GM18507 (cell line): ENCODE measurements around the gene KIF20A.
"Not testable (repeated sequence)": the region's sequence is repeated elsewhere in the genome, so short reads cannot be mapped to it uniquely, and the experiment has no call there.

Experiments
- DNase-seq: peaks from one replicate; pipeline ENCODE4 v3.0.0; 2011; ENCODE audit warnings: low read depth; ENCODE audit not compliant: insufficient read length; ENCODE audit errors: extremely low spot score
- FAIRE-seq: peaks from 2 replicates; lab custom pipeline; 2011; peaks lifted over from hg19 to GRCh38; lab: Jason Lieb, UNC

KIF20A gene

DNA sequence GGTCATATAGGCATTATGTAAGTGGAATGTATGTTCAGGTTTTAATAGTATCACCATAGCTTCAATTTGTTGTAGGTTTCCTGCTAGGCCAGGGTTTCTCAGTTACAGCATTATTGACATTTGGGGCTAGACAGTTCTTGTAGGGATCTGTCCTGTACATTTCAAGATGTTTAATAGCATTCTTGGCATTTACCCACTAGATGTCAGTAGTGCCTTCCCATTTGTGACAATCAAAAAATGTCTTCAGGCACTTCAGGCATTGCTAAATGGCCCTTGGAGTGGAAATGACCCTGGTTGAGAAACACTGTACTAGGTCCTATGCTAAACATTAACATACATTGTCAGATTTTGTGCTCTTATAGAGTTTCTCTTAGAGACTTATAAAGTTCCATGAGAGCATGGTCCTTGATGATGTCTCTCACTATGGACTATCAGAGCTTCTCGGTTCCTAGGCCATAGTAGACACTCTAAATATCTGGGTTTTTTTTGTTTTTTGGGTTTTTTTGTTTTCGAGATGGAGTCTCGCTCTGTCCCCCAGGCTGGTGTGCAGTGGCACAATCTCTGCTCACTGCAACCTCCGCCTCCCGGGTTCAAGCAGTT lies 1.4 kb downstream of the KIF20A start:
- FAIRE-seq, result peak; percentile 56
- DNase-seq, result peak; percentile 15

DNA sequence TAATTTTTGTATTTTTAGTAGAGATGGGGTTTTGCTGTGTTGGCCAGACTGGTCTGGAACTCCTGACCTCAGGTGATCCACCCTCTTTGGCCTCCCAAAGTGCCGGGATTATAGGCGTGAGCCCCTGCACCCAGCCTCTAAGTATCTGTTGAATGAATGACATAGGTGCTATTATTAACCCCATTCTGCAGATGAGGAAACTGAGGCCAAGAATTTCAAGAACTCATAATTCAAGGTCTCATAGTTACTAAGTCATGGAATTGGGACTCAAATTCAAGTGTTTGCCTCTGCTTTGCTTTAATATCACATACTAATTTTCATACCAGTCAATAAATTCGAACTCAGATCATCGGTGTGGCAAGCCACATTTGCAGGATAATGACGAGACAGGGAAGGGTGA lies 1.9 kb downstream of the KIF20A start:
- DNase-seq, result no peak
- no peak for FAIRE-seq

DNA sequence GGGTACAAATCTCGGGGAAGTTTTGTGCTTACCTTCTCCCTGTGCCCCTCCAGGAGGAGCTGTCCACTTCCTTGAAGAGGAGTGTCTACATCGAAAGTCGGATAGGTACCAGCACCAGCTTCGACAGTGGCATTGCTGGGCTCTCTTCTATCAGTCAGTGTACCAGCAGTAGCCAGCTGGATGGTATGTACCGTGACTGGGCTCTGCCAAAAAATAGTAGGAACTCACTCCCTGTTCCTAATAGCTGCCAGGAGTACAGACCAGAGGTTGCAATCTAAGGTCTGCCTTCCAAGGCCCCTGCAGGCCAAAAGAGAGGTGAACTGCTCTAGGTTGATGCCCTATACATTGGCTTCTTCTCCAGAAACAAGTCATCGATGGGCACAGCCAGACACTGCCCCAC lies 3.9 kb downstream of the KIF20A start:
- no peak for FAIRE-seq
- DNase-seq, result no peak

DNA sequence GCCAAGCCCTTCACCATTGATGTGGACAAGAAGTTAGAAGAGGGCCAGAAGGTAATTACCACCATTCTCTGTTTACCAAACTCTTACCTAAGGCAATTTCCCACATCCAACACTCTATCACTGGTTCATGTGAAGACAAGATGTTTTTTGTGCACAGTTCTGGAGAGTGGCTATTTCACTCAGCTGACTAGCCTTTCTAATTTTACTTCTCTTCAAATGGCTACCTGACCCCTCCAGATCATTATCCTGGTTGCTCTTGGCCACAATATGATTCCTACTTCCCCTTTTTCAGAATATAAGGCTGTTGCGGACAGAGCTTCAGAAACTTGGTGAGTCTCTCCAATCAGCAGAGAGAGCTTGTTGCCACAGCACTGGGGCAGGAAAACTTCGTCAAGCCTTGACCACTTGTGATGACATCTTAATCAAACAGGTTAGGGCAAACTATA lies 7.1 kb downstream of the KIF20A start:
- DNase-seq (no peak), FAIRE-seq (no peak)

DNA sequence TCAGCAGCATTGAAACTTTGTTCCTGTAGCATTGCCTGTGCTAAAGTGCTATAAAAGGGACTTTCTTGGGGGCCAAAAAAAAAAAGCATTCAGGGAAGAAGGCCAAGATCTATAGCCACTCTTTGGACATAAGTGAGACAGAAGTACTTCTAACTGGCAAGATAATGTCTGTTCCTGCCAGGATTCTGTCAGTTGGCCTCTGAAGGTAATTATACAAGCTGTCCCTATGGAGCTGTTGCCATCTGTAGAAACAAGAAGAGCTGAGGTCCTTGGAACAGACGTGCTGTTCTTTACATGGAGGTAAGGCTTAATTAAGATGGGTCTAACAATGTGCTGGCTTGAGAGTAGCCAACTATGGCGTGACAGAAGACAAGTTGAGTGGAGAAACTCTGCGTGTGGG lies 9.7 kb downstream of the KIF20A start:
- FAIRE-seq (no peak), DNase-seq (no peak)

DNA sequence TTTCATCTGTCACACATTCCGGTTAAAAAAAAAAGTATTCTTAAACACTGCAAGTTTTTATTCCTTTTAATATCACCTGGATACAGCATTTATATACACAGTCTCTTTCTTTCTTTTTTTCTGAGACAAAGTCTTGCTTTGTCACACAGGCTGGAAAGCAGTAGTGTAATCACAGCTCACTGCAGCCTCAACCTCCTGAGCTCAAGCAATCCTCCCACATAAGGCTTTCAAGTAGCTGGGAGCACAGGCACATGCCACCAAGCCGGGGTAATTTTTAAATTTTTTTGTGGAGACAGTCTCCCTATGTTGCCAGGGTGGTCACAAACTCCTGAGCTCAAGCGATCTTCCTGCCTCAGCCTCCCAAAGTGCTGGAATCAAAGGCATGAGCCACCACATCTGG lies 13.9 kb downstream of the KIF20A start:
- DNase-seq (no peak), FAIRE-seq (no peak)

DNA sequence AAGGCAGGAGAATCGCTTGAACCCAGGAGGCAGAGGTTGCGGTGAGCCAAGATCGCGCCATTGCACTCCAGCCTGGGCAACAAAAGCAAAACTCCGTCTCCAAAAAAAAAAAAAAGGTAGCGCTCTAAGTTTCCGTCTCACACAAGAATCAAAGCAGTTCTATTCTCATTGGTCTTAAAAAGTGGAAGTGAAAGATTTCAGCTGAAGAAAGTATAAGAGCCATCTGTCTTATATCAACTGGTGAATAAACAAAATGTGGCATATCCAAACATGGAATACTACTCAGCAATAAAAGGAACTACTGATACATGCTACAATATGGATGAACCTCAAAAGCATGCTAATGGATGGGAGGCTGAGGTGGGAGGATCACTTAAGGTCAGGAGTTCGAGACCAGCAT lies 14.9 kb downstream of the KIF20A start:
- not testable (repeated sequence) for DNase-seq, FAIRE-seq

DNA sequence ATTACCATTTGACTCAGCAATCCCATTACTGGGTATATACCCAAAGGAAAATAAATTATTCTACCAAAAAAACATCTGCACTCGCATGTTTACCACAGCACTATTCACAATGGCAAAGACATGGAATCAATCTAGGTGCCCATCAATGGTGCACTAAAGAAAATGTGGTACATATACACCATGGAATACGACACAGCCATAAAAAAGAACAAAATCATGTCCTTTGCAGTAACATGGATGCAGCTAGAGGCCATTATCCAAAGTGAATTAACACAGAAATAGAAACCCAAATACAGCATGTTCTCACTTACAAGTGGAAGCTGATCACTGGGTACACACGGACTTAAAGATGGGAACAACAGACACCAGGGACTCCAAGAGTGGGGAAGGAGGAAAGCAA lies 32.1 kb downstream of the KIF20A start:
- no peak for FAIRE-seq
- no peak for DNase-seq

DNA sequence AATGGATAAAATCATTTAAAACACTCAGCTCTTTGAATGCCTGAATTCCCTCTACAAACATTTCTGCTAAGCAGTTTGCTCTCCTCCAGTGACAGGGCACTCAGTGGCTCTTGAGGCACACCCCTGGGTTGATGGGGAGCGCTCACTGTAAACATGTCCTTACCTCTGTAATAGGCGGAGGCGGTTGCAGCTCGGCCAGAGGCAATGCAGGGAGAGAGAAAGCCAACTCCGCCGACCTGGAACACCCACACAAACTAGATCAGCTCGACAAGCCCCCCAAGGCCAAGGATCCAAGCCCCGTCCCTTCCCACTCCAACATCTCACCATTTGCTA lies 33.9 kb downstream of the KIF20A start:
- FAIRE-seq, result no peak

DNA sequence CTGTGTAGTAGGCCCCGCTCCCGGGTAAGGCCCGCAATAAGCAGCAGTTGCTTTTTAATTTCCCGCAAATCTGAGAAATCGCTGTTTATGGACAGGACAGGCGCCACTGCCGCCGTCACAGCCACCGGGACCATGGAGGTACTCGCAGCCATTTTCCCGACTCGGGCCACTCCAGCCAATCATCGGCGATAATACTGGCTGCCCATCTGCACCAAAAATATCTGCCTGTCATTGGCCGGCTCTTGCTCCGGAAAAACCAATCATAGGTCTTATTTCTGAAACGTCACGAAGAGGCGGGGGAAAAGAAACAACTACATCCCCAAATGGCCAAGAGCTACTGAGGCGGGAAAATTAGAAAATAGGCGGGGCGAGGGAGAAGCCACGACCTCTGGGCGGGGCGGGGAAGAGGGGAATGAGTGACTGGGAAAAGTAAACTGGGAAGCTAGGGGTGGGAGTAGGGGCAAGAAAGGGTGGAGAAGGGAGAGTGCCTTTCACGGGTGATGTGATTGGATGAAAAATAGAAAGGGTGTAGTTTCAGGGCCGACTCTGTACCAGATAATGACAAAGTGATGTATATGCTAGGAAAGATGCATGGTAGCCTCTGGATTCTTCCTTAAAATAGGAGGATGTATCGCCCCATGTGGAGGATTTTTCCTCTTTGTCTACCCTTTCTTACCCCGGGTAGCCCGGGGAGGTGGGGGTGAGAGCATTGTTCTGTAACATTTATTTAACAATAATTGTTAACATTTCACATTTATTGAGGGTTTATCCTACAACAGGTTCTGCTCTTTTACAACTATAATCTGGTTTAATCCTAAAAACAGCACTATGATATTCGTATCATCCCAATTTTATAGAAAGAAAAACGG lies 34.5 kb downstream of the KIF20A start, which contains the start of gene CDC23:
Gene CDC23, minus strand, starts transcription at position 163 of the 869 bp plus-strand sequence. Its CDS starts 11 bp downstream, at position 152.
- peak; percentile 96 for DNase-seq
- FAIRE-seq, result peak; percentile 99

More for the DNA sequence above, 33.9 kb downstream of the KIF20A start:
- DNase-seq, result no peak

DNA sequence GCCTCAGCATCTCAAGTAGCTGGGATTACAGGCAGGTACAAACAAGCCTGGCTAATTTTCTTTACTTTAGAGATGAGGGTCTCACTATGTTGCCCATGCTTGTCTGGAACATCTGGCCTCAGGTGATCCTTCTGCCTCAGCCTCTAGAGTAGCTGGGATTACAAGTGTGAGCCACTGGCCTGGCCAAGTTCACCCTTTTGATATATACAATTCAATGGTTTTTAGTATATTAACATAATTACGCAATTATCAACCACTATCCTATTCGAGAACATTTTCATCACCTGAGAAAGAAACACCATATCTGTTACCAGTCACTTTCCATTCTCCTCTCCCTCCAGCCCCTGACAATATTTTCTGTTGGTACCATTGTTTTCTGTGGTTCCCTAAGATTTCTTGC lies 37.9 kb downstream of the KIF20A start:
- FAIRE-seq (no peak), DNase-seq (no peak)

DNA sequence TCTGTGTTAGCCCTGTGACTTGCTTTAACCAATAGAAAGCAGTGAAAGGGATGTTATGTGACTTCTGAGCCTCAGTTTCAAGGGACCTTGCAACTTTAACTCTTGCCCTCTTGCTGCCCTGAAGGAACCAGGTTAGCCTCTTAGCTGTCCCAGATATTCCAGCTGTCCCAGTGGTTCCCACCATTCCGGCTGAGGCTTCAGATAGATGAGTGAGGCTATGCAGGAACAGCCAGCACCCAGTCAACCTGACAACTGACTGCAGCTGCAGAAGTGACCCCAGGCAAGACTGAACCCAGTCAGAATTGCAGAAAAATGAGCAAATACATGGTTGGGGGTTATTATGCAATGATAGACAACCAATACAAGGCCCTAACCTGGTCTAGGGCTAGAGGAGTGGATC lies 44.6 kb downstream of the KIF20A start:
- DNase-seq (no peak), FAIRE-seq (no peak)

DNA sequence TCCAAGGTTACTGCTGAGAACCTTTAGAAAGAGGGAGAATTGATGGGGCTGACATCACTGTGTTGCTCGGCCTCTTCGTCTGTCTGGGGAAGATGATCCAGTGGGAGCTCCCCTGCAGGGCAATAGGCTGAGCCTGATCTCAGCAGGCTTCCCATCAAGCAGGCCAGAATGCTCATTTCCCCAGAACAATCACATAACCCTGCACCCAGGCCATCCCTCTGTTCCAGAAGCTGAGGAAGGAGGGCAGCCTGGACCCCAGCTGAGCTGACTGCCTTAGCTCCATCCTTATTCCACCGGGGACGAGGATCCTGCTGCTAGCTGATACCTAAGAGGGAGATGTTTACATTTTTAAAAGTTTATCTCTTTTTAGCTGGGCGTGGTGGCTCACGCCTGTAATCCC lies 45.8 kb downstream of the KIF20A start:
- FAIRE-seq (no peak), DNase-seq (no peak)

DNA sequence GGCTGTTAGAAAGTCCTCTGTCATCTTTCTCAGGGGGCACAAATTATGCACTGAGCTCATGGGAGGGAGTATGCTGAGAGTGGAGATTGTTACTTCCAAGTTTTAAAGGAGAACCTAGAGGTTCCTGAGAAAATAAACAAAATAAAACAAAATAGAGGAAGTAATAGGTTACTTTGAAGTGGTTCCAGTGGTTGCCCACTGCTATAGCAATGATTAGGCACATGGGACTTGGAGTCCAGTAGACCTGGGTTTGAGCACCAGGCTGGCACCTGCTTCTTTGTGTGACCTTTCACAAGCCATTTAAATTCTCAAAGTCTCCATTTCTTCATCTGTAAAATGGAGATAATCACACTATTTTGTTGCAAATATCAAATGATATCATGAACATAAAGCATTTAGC lies 48.0 kb downstream of the KIF20A start:
- FAIRE-seq, result no peak
- no peak for DNase-seq

DNA sequence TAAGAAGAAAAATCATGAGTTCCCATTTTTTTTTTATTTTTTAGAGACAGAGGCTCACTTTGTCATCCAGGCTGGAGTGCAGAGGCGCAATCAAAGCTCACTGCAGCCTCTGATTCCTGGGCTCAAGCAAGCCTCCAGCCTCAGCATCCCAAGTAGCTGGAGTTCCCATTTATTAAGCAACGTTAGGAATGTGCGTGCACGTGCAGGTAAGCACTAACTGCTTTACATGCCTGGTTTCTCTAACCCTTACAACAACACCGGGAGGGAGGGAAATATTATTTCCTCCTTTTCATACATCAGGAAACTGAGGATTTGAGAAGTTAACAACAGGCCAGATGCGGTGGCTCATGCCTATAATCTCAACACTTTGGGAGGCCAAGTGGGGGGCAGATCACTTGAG lies 50.5 kb downstream of the KIF20A start:
- no peak for FAIRE-seq
- DNase-seq, result no peak

DNA sequence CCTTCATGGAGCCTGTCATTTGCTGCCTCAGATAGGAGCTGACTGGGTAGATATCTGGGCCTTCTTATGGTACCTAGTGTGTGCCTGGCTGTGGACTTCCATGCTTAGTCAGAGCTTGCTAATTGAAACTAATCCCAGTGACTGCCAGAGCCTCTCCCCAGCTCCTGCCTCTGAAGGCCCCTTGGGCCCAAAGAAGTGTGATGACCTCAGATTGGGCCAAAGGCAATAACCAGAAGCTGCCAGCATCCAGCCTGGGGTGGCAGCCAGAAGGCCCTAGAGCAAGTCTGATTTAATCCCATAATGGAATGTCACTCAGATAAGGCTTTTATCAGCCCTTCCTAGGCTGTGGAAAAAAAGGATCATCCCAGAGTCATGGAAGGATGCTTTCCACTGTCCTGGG lies 51.3 kb downstream of the KIF20A start:
- no peak for FAIRE-seq
- no peak for DNase-seq

DNA sequence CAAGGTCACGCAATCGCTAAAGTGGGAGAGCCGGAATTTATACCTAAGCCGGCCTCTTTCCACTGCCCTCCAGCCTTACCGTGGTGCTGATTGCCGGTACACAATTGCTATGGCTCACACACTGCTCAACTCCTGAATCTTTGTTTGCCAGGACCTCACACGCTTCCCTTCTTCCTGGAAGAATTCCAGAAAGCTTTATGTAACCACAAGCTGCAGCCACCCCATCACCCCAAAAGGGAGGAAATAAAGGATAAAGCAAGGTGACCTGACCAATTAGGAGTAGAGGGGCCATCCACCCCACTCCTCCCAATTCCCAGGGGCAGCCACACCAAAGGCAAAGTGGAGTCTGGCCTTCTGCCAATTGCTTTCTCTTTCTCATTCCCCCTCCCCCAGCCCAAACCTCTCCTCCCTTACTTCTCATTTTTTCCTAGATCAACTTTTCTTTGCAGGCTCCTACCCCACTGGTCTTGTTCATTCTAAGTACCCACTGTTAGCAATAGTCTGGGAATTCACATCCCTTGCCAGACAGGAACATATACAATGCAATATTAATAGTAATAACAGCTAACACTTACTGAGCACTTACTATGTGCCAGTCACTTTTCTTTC lies 52.2 kb downstream of the KIF20A start:
- FAIRE-seq, result no peak
- no peak for DNase-seq

DNA sequence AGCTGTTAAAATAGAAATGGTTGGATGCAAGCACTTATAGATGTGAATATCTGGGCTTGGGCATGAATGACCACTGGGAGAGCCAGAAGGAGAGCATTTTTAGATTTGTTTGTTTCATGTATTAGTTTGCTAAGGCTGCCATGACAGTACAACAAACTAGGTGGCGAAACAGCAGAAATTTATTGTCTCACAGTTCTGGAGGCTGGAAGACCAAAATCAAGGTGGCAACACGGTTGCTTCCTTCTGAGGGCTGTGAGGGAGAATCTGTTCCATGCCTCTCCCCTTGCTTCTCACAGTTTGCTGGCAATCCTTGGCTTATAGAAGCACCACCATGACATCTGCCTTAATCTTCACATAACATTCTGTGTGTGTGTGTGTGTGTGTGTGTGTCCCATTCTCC lies 54.4 kb downstream of the KIF20A start:
- DNase-seq (no peak), FAIRE-seq (no peak)

DNA sequence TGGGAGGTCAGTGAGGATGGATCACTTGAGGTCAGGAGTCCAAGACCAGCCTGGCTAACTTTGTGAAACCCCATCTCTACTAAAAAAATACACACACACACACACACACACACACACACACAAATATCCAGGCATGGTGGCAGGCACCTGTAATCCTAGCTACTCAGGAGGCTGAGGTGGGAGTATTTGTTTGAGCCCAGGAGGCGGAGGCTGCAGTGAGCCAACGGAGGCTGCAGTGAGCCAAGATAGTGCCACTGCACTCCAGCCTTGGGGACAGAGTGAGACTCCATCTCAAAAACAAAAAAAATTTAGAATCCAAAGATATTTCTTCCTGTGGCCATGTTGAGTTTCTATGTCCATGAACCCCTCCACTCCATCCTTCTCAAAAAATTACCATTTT lies 55.7 kb downstream of the KIF20A start:
- DNase-seq (no peak), FAIRE-seq (no peak)
